ENCODE data around the gene CLN5.
A peak's percentile ranks its signal among the peaks of the same experiment; 100 is the strongest.

CLN5 gene

GRCh38 chr13:76991796-76992547 lies at the start of gene CLN5:
CLN5 (plus strand) TSS chr13:76992081; CDS start chr13:76992099, 18 bp downstream.
- no peak for TF ChIP-seq CTCF (IDR thresholded peaks at IDR 0.05; ENCODE audit: extremely low read depth, insufficient read depth, missing control alignments)
- in situ Hi-C loops (cut with MboI; ENCODE audit: low pct_unique_long_range_greater_than_20kb, low sequenced_read_pairs, unreplicated experiment) = no loop called here
- DNase-seq (ENCODE audit: low spot score) = peak; percentile 97

GRCh38 chr13:76942363-76942762 lies 49.5 kb upstream of the CLN5 start:
- no peak for DNase-seq (ENCODE audit: low spot score)
- in situ Hi-C loops (cut with MboI; ENCODE audit: low pct_unique_long_range_greater_than_20kb, low sequenced_read_pairs, unreplicated experiment) = no loop called here
- TF ChIP-seq CTCF (IDR thresholded peaks at IDR 0.05; ENCODE audit: extremely low read depth, insufficient read depth, missing control alignments) = no peak

GRCh38 chr13:76943646-76944045 lies 48.2 kb upstream of the CLN5 start:
- in situ Hi-C loops (cut with MboI; ENCODE audit: low pct_unique_long_range_greater_than_20kb, low sequenced_read_pairs, unreplicated experiment) = no loop called here
- no peak for DNase-seq (ENCODE audit: low spot score)

GRCh38 chr13:76944456-76944855 lies 47.4 kb upstream of the CLN5 start:
- in situ Hi-C loops (cut with MboI; ENCODE audit: low pct_unique_long_range_greater_than_20kb, low sequenced_read_pairs, unreplicated experiment) = no loop called here
- DNase-seq (ENCODE audit: low spot score) = no peak
- no peak for TF ChIP-seq CTCF (IDR thresholded peaks at IDR 0.05; ENCODE audit: extremely low read depth, insufficient read depth, missing control alignments)

More at GRCh38 chr13:76943646-76944045, 48.2 kb upstream of the CLN5 start:
- no peak for TF ChIP-seq CTCF (IDR thresholded peaks at IDR 0.05; ENCODE audit: extremely low read depth, insufficient read depth, missing control alignments)

- in situ Hi-C loops (cut with MboI; ENCODE audit: low pct_unique_long_range_greater_than_20kb, low sequenced_read_pairs, unreplicated experiment) = no loop called here
- no peak for DNase-seq (ENCODE audit: low spot score)
- no peak for TF ChIP-seq CTCF (IDR thresholded peaks at IDR 0.05; ENCODE audit: extremely low read depth, insufficient read depth, missing control alignments)
Measured at GRCh38 chr13:76948149-76948548, 43.7 kb upstream of the CLN5 start, which contains the start of gene ACOD1. ACOD1 (plus strand) TSS chr13:76948511; CDS start chr13:76948559, 48 bp downstream.

GRCh38 chr13:76950101-76950500 lies 41.8 kb upstream of the CLN5 start:
- TF ChIP-seq CTCF (IDR thresholded peaks at IDR 0.05; ENCODE audit: extremely low read depth, insufficient read depth, missing control alignments) = no peak
- no peak for DNase-seq (ENCODE audit: low spot score)
- in situ Hi-C loops (cut with MboI; ENCODE audit: low pct_unique_long_range_greater_than_20kb, low sequenced_read_pairs, unreplicated experiment) = no loop called here

Measured in GM13977 (cell line).